HG03135 (cell line): ENCODE measurements around the gene MINK1.

Experiments
- ATAC-seq: cut with Tn5 transposase; IDR thresholded peaks from one replicate; pipeline ENCODE4 v1.9.1; 2021; ENCODE audit warnings: mild to moderate bottlenecking, moderate library complexity; ENCODE audit not compliant: unreplicated experiment

Gene MINK1

GRCh38 chr17:4944554-4945175, 111.5 kb downstream of the MINK1 start:
- ATAC-seq: no peak

- ATAC-seq: no peak
Observed at GRCh38 chr17:4945176-4945943, 112.2 kb downstream of the MINK1 start.

- ATAC-seq: no peak
Observed at GRCh38 chr17:4945944-4946280, 112.8 kb downstream of the MINK1 start.

GRCh38 chr17:4946312-4946976, 113.3 kb downstream of the MINK1 start:
- ATAC-seq: no peak

GRCh38 chr17:4947010-4947410, 113.9 kb downstream of the MINK1 start:
- no peak for ATAC-seq
